HCT116 (cell line): ENCODE measurements around the gene CRIM1.

Experiments
- CTCF ChIP-seq, 3 experiments: fragments of 200-600 bp in 1 of 3; sonication (generic) in 1 of 3; IDR thresholded peaks in 2 of 3; conservative IDR thresholded peaks in 1 of 3; 2 replicates each; pipeline ENCODE4 v1.5.1; 2012 to 2017; ENCODE audit warnings: low read depth in 2 of 3, low read length in 2 of 3, antibody characterized with exemption in 1 of 3, borderline replicate concordance in 1 of 3, control low read depth in 1 of 3, mild to moderate bottlenecking in 1 of 3, mixed read lengths in 1 of 3, mixed run types in 1 of 3, moderate library complexity in 1 of 3; ENCODE audit not compliant: insufficient read depth in 1 of 3
- EGR1 ChIP-seq: IDR thresholded peaks from 2 replicates; pipeline ENCODE4 v1.6.1; 2012; ENCODE audit warnings: low read depth
- JUND ChIP-seq: IDR thresholded peaks from 2 replicates; pipeline ENCODE4 v1.6.1; 2012
- MAX ChIP-seq: IDR thresholded peaks from 2 replicates; pipeline ENCODE4 v1.6.1; 2012
- POLR2A ChIP-seq: IDR thresholded peaks from 2 replicates; pipeline ENCODE4 v1.7.0; 2011; ENCODE audit warnings: borderline replicate concordance; ENCODE audit not compliant: insufficient read depth, insufficient read length; ENCODE audit errors: extremely low read depth
- RAD21 ChIP-seq: IDR thresholded peaks from 2 replicates; pipeline ENCODE4 v1.6.1; 2012; ENCODE audit warnings: low read depth, mild to moderate bottlenecking
- ZNF274 ChIP-seq: fragments of 200-500 bp; sonication (Bioruptor generic); IDR thresholded peaks from 2 replicates; pipeline ENCODE4 v1.6.1; 2014; ENCODE audit warnings: mild to moderate bottlenecking, low read depth, low read length, inconsistent platforms

GRCh38 chr2:36360834-36361233, 5.3 kb downstream of the CRIM1 start:
- TF ChIP-seq CTCF (IDR thresholded peaks at IDR 0.05 in 2 of 3, conservative IDR thresholded peaks at IDR 0.05 in 1 of 3; ENCODE audit: borderline replicate concordance in 1 of 3, insufficient read depth in 1 of 3, low read depth in 2 of 3, low read length in 2 of 3) = no peak
- TF ChIP-seq RAD21 = no peak
- no peak for TF ChIP-seq EGR1
- TF ChIP-seq MAX = no peak
- TF ChIP-seq JUND = no peak
- TF ChIP-seq POLR2A = no peak
- TF ChIP-seq ZNF274 = no peak
